Retinal pigment epithelial cell (primary cell): ENCODE results near the gene PKD1L1.

Experiments
- DNase-seq: peaks from one replicate; pipeline ENCODE4 v3.0.0-alpha.2; 2010; ENCODE audit warnings: low read depth
- H3K4me3 ChIP-seq: 2 replicates; pipeline ENCODE4 v1.5.1; 2011; ENCODE audit warnings: mild to moderate bottlenecking, low read length, control low read depth, moderate library complexity
- CTCF ChIP-seq: conservative IDR thresholded peaks from 2 replicates; pipeline ENCODE4 v1.5.1; 2011; ENCODE audit warnings: low read depth, low read length, control low read depth, inconsistent platforms

PKD1L1 gene

GRCh38 chr7:47970761-47971160 is 22.5 kb upstream of the PKD1L1 start:
- TF ChIP-seq CTCF = no peak
- DNase-seq = no peak
- H3K4me3 ChIP-seq = no peak overlapping the region

- TF ChIP-seq CTCF = peak; percentile 99
- peak; percentile 39 for DNase-seq
- no peak overlapping the region for H3K4me3 ChIP-seq
Measured at GRCh38 chr7:47968847-47969774, 20.8 kb upstream of the PKD1L1 start.

- no peak for DNase-seq
- H3K4me3 ChIP-seq = no peak overlapping the region
- no peak for TF ChIP-seq CTCF
Measured at GRCh38 chr7:47967708-47968107, 19.4 kb upstream of the PKD1L1 start.

GRCh38 chr7:47967123-47967522 is 18.9 kb upstream of the PKD1L1 start:
- TF ChIP-seq CTCF = no peak
- no peak overlapping the region for H3K4me3 ChIP-seq
- no peak for DNase-seq

GRCh38 chr7:47965456-47965855 is 17.2 kb upstream of the PKD1L1 start:
- TF ChIP-seq CTCF = no peak
- DNase-seq = no peak
- no peak overlapping the region for H3K4me3 ChIP-seq

- H3K4me3 ChIP-seq = no peak overlapping the region
- TF ChIP-seq CTCF = no peak
- DNase-seq = no peak
Measured at GRCh38 chr7:47962262-47962661, 14.0 kb upstream of the PKD1L1 start.

GRCh38 chr7:47957156-47957555 is 8.9 kb upstream of the PKD1L1 start:
- TF ChIP-seq CTCF = no peak
- no peak for DNase-seq
- H3K4me3 ChIP-seq = no peak overlapping the region
